SK-MEL-5 (cell line): ENCODE measurements around the gene UNC13A. TPM values are rescaled to one million over a fixed set of nuclear protein-coding genes. Genes with fewer than 3 reads are reported as not detected.

Experiments
- DNase-seq: peaks from one replicate; pipeline ENCODE4 v3.0.0-alpha.2; 2016; ENCODE audit warnings: low read depth, low spot score
- in situ Hi-C: cut with HindIII; loops from 2 replicates; pipeline ENCODE4 v1.10.0; 2016; ENCODE audit warnings: low sequenced_read_pairs, high pct_unique_total_duplicates, low pct_unique_long_range_greater_than_20kb
- total RNA-seq: library from RNA; depleted of rRNA; stranded (reverse); fragments of >200 nt; shearing (Covaris generic); gene quantifications from 2 replicates; pipeline ENCODE4 v1.2.3, GENCODE V29; 2014

UNC13A gene
- total RNA-seq, 1 experiment from 2014 or later: 0.26 TPM

GRCh38 chr19:17718550-17718946 is 30.4 kb upstream of the UNC13A start:
- in situ Hi-C loops: no loop called here

GRCh38 chr19:17716309-17716929 is 28.3 kb upstream of the UNC13A start:
- peak; percentile 14 for DNase-seq
- in situ Hi-C loops: no loop called here

More at GRCh38 chr19:17718550-17718946, 30.4 kb upstream of the UNC13A start:
- no peak for DNase-seq

- in situ Hi-C loops: no loop called here
- no peak for DNase-seq
Measured at GRCh38 chr19:17711851-17712250, 23.7 kb upstream of the UNC13A start.

- DNase-seq: peak; percentile 32
- in situ Hi-C loops: no loop called here
Measured at GRCh38 chr19:17706750-17707181, 18.6 kb upstream of the UNC13A start.

- peak; percentile 74 for DNase-seq
- in situ Hi-C loops: no loop called here
Measured at GRCh38 chr19:17703824-17704463, 15.8 kb upstream of the UNC13A start.

GRCh38 chr19:17695198-17695597 is 7.0 kb upstream of the UNC13A start:
- in situ Hi-C loops: no loop called here
- DNase-seq: no peak

GRCh38 chr19:17692566-17692965 is 4.4 kb upstream of the UNC13A start:
- in situ Hi-C loops: no loop called here
- DNase-seq: no peak

- in situ Hi-C loops: no loop called here
- no peak for DNase-seq
Measured at GRCh38 chr19:17688853-17689595, 870 bp upstream of the UNC13A start.

- DNase-seq: no peak
- in situ Hi-C loops: no loop called here
Measured at GRCh38 chr19:17687141-17687856, 855 bp downstream of the UNC13A start.

GRCh38 chr19:17686592-17687024 is 1.5 kb downstream of the UNC13A start:
- in situ Hi-C loops: no loop called here
- DNase-seq: peak; percentile 21

GRCh38 chr19:17686023-17686521 is 2.1 kb downstream of the UNC13A start:
- in situ Hi-C loops: no loop called here
- DNase-seq: no peak

- DNase-seq: no peak
- in situ Hi-C loops: no loop called here
Measured at GRCh38 chr19:17685451-17686022, 2.6 kb downstream of the UNC13A start.

- DNase-seq: no peak
- in situ Hi-C loops: no loop called here
Measured at GRCh38 chr19:17684256-17684655, 3.9 kb downstream of the UNC13A start.

- DNase-seq: no peak
- in situ Hi-C loops: no loop called here
Measured at GRCh38 chr19:17683078-17683477, 5.1 kb downstream of the UNC13A start.

- DNase-seq: no peak
- in situ Hi-C loops: no loop called here
Measured at GRCh38 chr19:17682273-17682672, 5.9 kb downstream of the UNC13A start.

- peak; percentile 30 for DNase-seq
- in situ Hi-C loops: no loop called here
Measured at GRCh38 chr19:17681505-17682125, 6.5 kb downstream of the UNC13A start.

- in situ Hi-C loops: no loop called here
- DNase-seq: peak; percentile 48
Measured at GRCh38 chr19:17680230-17680722, 7.9 kb downstream of the UNC13A start.
